Astrocyte of the spinal cord (primary cell): Measurements from ENCODE around the gene FAT4.
A peak's percentile ranks its signal among the peaks of the same experiment; 100 is the strongest.

Experiments used
- DNase-seq: peaks from one replicate; pipeline ENCODE4 v3.0.0; 2011; ENCODE audit warnings: low read depth, low spot score
- H3K4me3 ChIP-seq: 2 replicates; pipeline ENCODE4 v1.5.1; 2011; ENCODE audit warnings: low read depth, mild to moderate bottlenecking, low read length, moderate library complexity
- in situ Hi-C: cut with HindIII; loops from 2 replicates; pipeline ENCODE4 v1.10.0; 2017; ENCODE audit warnings: low sequenced_read_pairs
- TF ChIP-seq, protein P1 (sequence below): IDR thresholded peaks from 2 replicates; pipeline ENCODE4 v1.5.1; 2012; ENCODE audit warnings: low read depth, mild to moderate bottlenecking, low read length, inconsistent platforms

Gene FAT4

DNA sequence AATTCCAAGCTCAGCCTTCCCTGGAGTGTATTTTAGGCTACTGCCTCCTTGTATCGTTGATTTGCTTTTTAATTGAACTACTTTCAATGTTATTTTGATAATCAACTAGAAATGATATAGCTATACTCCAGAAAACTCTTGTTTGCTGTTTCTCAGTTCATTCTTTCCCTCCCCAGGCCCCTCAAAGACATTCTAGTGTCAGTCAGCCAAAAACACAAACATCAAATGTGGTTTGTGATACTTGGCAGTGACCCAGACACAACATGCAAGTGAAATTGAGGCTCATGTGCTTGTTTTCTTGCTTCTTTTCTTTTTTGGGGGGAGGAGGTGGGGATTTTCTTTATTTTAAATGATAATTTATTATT lies 7.6 kb downstream of the FAT4 start:
- DNase-seq, result peak; percentile 82
- in situ Hi-C loops, result no loop called here
- TF ChIP-seq, protein P1, sequence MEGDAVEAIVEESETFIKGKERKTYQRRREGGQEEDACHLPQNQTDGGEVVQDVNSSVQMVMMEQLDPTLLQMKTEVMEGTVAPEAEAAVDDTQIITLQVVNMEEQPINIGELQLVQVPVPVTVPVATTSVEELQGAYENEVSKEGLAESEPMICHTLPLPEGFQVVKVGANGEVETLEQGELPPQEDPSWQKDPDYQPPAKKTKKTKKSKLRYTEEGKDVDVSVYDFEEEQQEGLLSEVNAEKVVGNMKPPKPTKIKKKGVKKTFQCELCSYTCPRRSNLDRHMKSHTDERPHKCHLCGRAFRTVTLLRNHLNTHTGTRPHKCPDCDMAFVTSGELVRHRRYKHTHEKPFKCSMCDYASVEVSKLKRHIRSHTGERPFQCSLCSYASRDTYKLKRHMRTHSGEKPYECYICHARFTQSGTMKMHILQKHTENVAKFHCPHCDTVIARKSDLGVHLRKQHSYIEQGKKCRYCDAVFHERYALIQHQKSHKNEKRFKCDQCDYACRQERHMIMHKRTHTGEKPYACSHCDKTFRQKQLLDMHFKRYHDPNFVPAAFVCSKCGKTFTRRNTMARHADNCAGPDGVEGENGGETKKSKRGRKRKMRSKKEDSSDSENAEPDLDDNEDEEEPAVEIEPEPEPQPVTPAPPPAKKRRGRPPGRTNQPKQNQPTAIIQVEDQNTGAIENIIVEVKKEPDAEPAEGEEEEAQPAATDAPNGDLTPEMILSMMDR, result no peak
- peak overlapping the region; percentile 22 for H3K4me3 ChIP-seq

DNA sequence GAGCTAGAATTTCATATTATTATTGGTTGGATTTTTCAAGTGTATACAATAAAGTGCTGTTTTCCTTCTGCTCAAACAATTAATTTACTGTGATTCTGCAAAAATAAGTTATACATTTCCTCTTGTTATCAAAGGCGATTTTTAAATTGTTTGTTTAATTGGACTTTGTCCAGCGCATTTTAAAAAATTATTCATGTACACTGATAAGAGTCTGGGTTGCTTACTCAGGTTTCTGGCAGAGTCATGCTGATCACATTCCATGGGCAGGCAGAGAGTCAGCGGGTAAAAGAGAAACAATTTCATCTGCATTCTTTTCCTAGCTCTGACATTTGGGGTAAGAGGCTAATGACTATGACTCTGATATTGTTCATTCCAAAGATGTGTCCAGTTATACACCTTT lies 8.9 kb downstream of the FAT4 start:
- in situ Hi-C loops, result no loop called here
- DNase-seq, result peak; percentile 67
- TF ChIP-seq, protein P1, result no peak
- no peak overlapping the region for H3K4me3 ChIP-seq

DNA sequence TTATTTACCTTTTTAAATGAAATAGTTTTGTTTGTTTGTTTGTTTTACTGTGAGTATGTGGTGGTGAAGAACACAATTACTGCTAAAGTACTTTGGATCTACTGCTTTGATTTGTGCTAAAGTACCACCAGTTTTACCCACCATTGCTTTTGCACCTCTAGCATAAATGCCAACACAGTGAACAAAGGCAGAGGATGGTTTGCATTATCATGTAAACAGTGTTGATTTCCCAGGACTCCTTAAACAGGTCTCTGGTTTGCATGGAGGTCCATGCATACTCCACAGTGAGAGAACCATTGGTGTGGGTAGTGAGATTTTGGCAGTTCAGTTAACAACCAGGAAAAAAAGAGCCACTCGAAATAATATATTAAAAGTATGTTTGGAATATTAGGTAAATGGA lies 11.0 kb downstream of the FAT4 start:
- H3K4me3 ChIP-seq, result no peak overlapping the region
- TF ChIP-seq, protein P1, result no peak
- no peak for DNase-seq
- in situ Hi-C loops, result no loop called here

DNA sequence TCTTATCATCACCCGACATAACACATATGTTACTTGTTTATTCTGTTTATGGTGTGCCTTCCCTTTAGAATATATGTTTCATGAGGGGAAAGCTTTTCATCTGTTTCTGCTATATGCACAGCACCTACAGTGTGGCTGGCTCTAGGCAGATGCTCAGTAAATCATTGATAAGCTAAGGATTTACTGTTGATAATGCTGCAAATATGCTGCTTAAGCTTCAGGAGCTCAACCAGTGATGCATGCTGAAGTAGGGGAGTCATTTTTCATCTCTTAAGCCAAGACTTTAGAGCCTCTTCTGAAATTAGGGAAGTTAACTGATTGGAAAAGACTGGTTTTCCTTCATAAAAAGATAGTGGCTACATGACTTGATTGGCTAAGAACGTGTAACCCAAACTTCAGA lies 16.4 kb downstream of the FAT4 start:
- in situ Hi-C loops, result no loop called here
- H3K4me3 ChIP-seq, result no peak overlapping the region
- no peak for DNase-seq
- TF ChIP-seq, protein P1, result no peak

DNA sequence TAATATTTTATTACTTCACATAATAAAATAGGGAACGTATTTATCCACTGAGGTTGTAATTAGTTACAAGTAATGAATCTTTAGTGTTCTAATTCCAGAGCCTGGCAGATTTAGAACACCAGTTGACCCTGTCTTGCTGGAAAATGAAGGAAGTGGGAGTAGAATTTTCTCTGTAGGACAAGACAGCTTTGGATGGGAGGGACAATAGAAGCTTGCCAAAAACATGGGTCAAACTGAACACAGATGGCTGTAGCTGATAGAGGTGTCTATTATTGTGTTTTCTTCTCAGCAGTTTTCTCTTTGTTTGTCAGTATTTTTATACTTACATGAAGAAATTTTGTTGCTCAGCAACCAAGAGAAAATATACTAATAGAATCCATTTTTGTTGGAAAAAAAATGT lies 20.2 kb downstream of the FAT4 start:
- in situ Hi-C loops, result no loop called here
- H3K4me3 ChIP-seq, result no peak overlapping the region
- no peak for DNase-seq
- TF ChIP-seq, protein P1, result no peak

DNA sequence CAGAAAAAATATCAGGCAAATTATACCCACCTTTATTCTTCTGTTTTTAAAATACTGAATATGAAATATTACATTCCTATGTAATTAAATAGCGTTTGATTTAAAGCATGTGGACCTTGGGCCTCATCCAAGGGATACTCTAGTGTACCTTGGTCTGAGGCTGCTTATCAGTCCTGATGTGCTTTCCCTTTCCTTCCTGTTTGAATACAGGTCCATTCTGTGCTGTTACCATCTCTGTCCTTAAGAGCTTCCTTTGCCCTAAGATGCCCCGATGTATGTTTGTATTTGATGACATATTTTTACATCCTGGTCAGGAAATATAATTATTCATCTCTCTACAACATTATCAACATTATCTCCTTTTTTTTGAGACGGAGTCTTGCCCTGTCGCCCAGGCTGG lies 24.1 kb downstream of the FAT4 start:
- DNase-seq, result no peak
- TF ChIP-seq, protein P1, result no peak
- in situ Hi-C loops, result no loop called here
- H3K4me3 ChIP-seq, result no peak overlapping the region

DNA sequence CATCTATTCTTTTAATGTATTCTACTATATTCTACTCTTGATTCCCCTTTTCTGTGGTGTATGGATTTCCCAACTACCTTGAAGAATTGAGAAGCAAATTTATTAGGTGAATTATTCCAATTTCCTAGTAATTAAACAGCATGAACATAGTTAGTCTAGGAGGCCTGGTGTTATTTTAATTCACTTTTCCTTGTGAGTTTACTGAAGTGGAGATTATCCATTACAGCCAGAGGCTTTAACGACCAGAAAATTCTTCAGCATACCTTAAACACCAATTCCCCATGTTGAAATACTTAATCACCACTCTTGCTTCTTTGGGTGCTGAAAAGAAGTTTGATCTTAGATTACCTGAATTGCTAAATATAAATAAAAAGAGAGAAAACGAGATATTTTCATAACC lies 29.4 kb downstream of the FAT4 start:
- no peak for DNase-seq
- no peak overlapping the region for H3K4me3 ChIP-seq
- TF ChIP-seq, protein P1, result no peak
- in situ Hi-C loops, result no loop called here
